ENCODE results near the gene TGM6.

TGM6 gene

GRCh38 chr20:2463616-2464365 lies 83.1 kb downstream of the TGM6 start:
- Histone ChIP-seq H3K27me3 (ENCODE audit: insufficient read depth, poor library complexity, severe bottlenecking) (no peaks in the 10 kb centered on the region), H3K4me3 (replicated peaks; ENCODE audit: insufficient read depth, low read length) (no peak overlapping the region), H3K27ac (replicated peaks) (no peak overlapping the region)
- TF ChIP-seq CTCF (IDR thresholded peaks at IDR 0.05; ENCODE audit: insufficient read depth, low read length) = no peak
- no peak for TF ChIP-seq POLR2AphosphoS5 (IDR thresholded peaks at IDR 0.05; ENCODE audit: low read depth)
- no peak for TF ChIP-seq GABPA (IDR thresholded peaks at IDR 0.05; ENCODE audit: low read depth)
- no peak for TF ChIP-seq SPI1 (IDR thresholded peaks at IDR 0.05; ENCODE audit: borderline replicate concordance, low read depth)
- TF ChIP-seq REST (IDR thresholded peaks at IDR 0.05; ENCODE audit: insufficient replicate concordance, low read depth) = no peak
- no peak for DNase-seq (ENCODE audit: low read depth in 1 of 2, low spot score in 1 of 2)

- DNase-seq (ENCODE audit: low read depth in 1 of 2, low spot score in 1 of 2) = no peak
- TF ChIP-seq CTCF (IDR thresholded peaks at IDR 0.05; ENCODE audit: insufficient read depth, low read length) = no peak
- no peak for TF ChIP-seq GABPA (IDR thresholded peaks at IDR 0.05; ENCODE audit: low read depth)
- TF ChIP-seq SPI1 (IDR thresholded peaks at IDR 0.05; ENCODE audit: borderline replicate concordance, low read depth) = no peak
- no peak for TF ChIP-seq POLR2AphosphoS5 (IDR thresholded peaks at IDR 0.05; ENCODE audit: low read depth)
- TF ChIP-seq REST (IDR thresholded peaks at IDR 0.05; ENCODE audit: insufficient replicate concordance, low read depth) = no peak
Observed at GRCh38 chr20:2465100-2465499, 84.4 kb downstream of the TGM6 start.

GRCh38 chr20:2467412-2467811 lies 86.7 kb downstream of the TGM6 start:
- no peak for TF ChIP-seq SPI1 (IDR thresholded peaks at IDR 0.05; ENCODE audit: borderline replicate concordance, low read depth)
- no peak for TF ChIP-seq CTCF (IDR thresholded peaks at IDR 0.05; ENCODE audit: insufficient read depth, low read length)
- TF ChIP-seq POLR2AphosphoS5 (IDR thresholded peaks at IDR 0.05; ENCODE audit: low read depth) = no peak
- no peak for TF ChIP-seq REST (IDR thresholded peaks at IDR 0.05; ENCODE audit: insufficient replicate concordance, low read depth)
- TF ChIP-seq GABPA (IDR thresholded peaks at IDR 0.05; ENCODE audit: low read depth) = no peak

More at GRCh38 chr20:2465100-2465499, 84.4 kb downstream of the TGM6 start:
- Histone ChIP-seq H3K27me3 (ENCODE audit: insufficient read depth, poor library complexity, severe bottlenecking) (no peaks in the 10 kb centered on the region), H3K27ac (replicated peaks) (no peak overlapping the region), H3K4me3 (replicated peaks; ENCODE audit: insufficient read depth, low read length) (no peak overlapping the region)

More at GRCh38 chr20:2467412-2467811, 86.7 kb downstream of the TGM6 start:
- DNase-seq (ENCODE audit: low read depth in 1 of 2, low spot score in 1 of 2) = no peak
- H3K27ac ChIP-seq (replicated peaks) = no peak overlapping the region
- no peak overlapping the region for H3K4me3 ChIP-seq (replicated peaks; ENCODE audit: insufficient read depth, low read length)
- no peaks in the 10 kb centered on the region for H3K27me3 ChIP-seq (ENCODE audit: insufficient read depth, poor library complexity, severe bottlenecking)

All from HL-60 (cell line).